GM21515 (cell line): Measurements from ENCODE around the gene HES1.

Experiments
- ATAC-seq: cut with Tn5 transposase; IDR thresholded peaks from one replicate; pipeline ENCODE4 v1.9.1; 2021; ENCODE audit not compliant: unreplicated experiment

The HES1 gene

DNA sequence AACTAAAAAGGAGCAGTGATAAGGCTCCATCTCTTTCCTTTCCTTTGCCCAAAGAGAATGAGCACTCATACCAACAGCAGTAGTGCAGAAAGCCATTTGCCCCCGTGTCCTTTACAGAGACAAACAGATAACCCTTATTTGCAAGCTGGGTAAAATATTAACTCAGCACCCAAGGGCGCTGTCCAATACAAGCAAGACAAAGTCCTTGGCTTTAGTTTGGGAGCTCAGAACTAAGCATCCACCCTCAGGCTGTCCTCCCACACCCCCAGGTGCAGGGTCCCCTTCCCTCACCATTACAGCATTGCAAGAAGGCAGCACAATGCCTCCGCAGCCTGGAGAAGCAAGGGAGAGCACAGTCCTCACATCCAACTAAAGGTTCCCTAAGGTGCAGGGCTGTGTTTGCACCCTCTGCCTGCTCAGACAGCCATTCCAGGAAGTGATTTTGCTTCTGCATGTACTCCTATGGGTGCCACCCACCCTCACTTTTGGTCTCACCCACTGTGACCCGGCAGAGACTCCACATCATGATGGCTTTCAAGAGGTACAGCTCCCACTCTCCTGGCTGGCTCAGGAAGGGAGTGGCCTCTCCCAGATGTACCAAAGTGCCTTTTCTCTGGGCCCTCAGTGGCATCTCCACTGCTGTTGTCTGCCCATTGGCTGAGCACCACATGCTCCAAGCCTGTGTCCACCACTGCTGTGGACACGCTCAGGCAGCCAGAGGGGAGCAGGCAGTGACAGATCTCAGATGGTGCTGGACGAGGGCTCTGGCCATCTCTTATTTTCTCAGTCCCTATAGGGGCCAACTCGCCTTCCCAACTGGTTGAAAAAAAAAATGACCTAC, 34.1 kb upstream of the HES1 start:
- peak; percentile 18 for ATAC-seq

DNA sequence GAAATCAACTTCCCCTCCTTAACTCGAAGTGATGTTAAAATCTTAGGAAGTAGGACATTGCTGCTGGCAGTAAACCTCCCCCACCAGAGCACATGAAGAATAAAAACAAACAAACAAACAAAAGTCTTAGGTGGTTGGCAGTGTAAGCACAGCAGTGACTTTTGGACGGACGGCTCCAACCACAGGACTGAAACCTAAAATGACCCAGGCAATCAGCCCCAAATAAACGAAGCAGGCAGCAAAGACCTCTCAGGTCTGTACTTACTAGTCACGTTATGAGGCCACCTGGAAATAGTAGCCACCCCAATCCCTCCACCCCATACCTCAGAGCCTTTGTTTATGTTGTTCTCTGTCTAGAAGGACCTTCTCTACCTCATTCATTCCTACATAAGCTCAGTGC, 33.5 kb upstream of the HES1 start:
- ATAC-seq = no peak

- no peak for ATAC-seq
These were observed 32.4 kb upstream of the HES1 start for GRCh38 chr3:194103505-194103904.

DNA sequence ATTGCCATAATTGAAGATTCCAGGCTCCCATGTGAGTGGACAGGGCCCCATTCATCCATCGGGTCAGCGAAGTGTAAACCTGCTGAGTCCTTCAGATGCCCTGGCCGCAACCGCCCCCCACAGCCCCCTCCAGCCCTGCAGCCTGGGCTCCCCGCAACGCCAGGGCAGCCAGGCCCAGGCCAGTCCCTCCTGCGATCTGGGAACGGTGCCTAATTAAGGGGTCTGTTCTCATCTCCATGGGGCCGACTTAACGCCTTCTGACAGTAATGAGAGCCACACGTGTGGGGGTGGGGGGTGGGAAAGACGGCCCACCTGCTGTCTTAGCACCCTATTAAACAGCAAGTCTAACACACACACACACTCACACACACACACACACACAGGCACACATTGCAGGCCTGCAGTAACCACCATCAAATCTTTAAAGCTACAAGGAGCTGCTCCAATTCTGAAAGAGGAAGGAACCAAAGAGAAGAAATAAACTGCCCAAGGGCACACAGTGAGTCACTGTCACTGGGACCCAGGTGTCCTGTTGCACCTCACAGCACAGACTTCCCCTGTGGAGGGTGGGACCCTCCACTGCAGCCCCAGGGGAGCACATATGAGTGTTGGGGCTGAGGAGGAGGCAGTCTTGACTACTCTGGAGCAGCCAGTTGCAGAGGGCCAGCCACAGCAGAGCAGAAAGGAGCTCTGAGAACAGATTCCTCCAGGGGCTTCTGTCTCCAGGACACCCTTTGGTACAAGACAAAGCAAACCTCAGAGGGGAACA, 31.8 kb upstream of the HES1 start:
- ATAC-seq = no peak

DNA sequence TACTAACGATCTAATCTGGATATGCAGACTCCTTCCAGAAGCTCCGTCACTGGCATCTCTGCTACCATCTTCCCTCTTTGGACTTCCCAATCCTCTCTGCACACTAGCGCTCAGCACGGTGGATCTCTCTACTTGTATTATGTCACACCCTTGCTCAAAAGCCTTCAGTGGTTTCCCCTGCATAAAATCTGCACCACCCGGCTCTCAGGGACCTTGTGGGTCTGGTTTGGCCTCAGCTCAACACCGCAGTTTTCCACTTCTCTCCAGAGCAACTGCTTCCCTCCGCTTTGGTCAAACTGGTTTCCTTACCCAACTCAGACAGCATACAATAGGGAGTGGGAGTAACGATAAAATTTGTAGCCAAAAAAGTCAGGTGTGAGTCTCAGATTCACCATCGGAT, 30.7 kb upstream of the HES1 start:
- ATAC-seq = no peak

GRCh38 chr3:194107107-194107506, 28.8 kb upstream of the HES1 start:
- ATAC-seq = no peak

DNA sequence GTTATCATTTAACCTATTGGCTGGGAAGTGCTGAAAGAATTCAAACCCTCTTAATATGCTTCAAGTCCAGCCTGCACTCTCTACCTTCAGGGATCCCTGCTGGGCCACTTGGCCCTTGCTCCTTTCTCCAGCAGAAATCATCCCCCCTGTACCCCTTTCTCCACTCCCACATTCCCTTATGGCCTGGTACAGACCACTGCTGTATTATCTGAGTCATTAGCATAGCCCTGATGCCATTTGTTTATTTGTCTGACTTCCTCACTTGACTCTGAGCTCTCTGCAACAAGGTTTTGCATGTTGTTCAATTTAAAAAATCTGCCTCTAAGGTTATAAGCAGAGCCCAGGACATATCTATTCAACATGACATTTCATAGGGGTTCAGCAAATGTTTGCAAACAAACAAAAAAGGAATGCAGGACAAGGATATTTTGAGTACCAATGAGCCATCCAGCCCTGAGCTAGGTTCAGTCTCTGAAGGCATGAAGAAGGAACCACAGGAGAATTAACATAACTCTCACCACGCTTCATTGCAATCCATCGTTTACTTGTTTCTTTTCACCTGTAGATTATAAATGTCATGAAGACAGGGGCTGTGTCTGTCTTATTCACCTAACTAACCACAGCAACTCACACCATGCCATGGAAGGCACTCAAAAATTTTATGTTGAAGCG, 26.6 kb upstream of the HES1 start:
- no peak for ATAC-seq

GRCh38 chr3:194110483-194110882, 25.5 kb upstream of the HES1 start:
- ATAC-seq = no peak

DNA sequence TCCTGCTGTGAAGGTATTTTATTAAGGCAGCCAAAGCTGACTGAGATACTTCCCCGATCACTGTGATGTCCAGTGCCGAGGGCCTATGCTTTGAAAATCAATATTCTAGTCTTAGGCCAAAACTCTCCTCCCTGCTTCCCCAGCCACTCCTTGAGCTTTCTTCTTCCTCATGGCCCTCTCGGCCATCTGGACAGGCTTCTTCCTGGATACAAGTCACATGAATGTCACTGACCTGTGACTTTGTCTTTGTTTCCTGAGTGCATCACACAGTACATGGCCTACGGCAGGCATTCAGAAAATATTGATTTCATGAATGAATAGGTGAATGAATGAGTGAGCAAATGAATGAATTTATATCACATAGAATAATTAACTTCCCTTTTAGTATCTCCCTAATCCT, 24.6 kb upstream of the HES1 start:
- no peak for ATAC-seq

DNA sequence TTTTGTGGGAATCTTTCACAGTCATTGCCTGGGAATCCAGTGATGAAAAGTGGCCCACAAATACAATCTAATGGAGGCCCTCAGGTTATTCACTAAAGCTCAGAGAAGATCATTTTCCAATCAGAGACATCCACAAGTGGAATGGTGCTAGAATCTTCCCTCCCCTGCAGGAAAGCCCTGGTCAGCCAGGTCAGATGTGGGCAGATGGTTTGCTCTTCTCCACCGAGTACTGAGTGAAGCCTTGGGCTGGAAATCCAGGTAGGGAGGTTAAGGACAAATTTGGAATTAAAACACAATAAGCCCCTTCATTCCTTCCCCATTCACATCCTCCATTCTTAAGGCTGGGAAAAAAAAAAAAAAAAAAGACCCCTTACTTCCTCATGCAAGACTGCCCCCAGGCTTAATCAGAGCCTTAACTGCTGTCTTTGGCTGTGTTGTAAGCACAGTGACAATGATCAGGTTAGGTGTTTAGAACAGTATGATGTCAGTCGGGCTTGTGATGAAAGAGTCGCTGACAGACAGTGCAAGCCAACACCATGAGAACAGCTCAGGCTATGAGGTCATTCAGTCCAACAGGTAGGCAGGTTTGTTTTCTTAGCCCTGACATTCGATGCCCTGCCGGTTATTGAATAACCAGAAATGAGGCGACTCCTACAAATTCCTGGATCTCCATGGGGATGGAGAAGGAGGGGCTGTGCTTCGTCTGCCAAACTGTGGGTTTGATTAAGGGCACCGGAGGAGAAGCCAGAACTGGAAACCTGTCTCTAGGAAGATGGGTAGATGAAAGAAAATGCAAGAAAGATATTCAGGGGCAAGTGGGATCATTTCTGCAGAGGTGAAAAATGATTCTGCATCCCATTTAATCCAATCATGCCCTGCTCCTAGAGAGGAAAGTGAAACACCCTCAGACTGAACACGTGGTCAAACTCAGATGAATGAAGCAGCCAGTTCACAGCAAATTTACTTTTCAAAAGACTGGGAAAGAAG, 23.5 kb upstream of the HES1 start:
- ATAC-seq = no peak

DNA sequence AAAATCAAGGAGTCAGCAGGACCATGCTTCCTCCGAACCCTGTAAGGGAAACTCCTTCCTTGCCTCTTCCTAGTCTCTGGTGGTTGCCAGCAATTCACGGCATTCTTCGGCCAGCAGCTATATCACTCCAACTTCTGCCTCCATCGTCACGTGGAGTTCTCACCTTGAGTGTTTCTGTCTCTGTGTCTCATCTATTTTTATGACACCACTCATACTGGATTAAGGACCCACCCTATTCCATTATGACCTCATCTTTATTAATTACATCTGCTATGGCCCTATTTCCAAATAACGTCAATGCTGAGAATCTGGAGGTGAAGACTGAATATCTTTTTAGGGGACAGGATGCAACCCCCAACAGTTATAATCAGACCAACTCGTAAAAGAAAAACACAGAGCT, 21.8 kb upstream of the HES1 start:
- no peak for ATAC-seq

GRCh38 chr3:194117104-194117845, 18.7 kb upstream of the HES1 start:
- ATAC-seq = no peak

DNA sequence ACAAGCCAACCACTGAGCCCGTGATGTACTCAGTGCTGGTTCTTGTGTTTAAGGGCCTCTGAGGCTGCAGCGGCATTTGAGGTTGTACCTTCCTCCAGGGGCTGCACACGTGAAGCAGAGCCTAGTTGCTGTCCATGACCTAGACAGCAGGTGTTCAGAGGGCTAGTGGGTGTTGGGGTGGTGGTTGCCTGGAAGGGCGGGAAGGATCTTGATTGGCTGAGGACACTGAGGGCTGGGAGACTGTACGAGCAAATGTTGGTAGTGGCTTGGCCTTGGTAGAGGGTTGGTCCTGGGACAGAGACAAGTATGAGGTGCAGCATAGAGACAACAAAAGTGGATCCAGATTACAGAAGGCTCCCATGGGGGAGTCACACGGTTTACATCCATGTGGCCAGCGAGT, 17.0 kb upstream of the HES1 start:
- ATAC-seq = no peak

- no peak for ATAC-seq
These were observed 15.9 kb upstream of the HES1 start for GRCh38 chr3:194119831-194120590.

GRCh38 chr3:194120789-194121770, 14.9 kb upstream of the HES1 start:
- no peak for ATAC-seq

DNA sequence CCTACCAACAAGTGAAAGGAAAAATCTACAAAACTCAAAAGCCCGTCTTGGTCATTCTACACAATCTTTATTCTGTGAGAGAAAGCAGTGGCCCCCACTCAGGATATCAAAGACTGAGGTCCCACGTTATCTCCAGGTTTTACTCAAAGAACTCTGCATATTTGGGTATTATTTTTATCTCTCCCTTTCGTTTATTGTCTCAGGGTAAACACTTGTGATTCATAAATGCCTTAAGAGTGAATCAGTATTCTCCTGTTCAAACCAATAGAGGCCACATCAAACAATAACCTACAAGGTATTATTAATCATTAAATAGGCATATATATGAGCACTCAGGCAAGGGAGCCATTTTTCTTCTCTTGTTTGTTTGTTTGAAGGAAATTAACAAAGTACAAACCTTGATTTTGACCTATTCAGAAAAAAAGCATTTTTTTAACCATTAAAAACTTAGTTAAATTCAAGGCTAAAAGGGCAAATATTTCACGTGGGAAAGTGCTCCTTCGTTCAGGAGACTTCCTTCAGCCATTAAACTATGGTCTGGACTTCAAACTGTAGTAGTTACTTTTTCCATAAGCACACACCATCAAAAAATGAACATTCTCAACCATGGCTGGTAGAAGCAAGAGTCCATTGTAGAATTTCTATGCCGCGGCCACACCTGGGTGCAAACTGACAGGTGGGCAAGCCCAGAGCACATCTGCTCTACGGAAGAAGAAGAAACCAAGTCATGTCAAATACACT, 13.9 kb upstream of the HES1 start:
- ATAC-seq = no peak

- no peak for ATAC-seq
These were observed 12.2 kb upstream of the HES1 start for GRCh38 chr3:194123726-194124125.
